HG03175 (cell line): Measurements from ENCODE around the gene BCOR.

Experiments
- ATAC-seq: cut with Tn5 transposase; IDR thresholded peaks from one replicate; pipeline ENCODE4 v1.9.1; 2021; ENCODE audit warnings: mild to moderate bottlenecking, moderate library complexity; ENCODE audit not compliant: unreplicated experiment

Gene BCOR

DNA sequence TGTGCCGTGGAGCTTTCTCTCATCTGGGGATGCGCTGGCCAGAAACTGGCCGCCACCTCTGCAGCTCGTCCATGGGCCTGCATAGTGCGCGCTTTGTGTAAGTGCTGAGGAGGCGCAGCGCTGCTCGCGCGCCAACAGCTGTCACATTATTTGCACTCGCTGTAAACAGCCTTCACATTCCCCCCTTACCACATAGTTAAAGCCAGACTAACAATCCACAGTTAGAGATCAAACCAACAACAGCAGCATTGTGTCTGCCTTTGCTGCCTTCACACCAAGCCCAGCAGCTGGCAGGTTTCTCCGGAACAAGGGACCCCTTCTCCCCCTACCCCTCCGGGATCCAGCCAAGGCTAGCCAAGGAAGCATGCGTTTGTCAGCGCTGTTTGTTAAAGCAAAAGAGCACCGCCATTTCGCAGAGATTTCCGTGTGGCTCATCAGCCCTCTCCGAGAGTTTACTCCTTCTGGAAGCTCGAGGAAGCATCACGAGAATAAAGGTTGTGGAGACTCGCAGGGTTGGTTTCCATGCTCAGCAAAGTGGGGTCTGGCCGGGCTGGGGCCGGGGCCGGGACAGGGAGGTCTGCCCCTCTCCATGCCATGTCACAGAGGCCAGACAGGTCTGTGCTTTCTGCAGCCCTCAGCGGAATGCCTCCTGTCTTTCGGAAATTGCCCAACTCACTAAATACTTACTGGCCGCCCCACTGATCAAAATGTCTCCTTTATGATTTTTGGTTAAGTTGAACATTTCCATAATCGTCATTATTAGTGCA, 11.0 kb downstream of the BCOR start:
- ATAC-seq = no peak

DNA sequence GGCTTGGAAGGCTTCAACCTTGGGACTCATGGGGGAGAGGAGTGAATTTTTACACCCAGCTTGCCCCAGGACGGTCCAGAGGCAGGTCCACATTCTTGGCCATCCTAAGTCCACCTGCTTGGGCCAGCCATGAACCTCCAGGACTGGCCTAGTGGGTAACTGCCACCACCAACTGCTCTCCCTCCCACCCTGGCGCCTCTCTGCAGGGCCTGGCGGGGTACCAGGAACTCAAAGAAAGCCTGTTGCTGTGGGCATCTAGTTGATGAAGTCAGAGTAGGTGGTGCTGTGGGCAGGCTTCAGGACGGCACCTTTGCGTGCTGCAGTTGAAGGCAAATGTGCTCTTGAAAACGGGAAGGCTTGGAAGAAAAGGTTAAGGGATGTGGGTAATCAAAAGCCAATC, 12.0 kb downstream of the BCOR start:
- no peak for ATAC-seq

DNA sequence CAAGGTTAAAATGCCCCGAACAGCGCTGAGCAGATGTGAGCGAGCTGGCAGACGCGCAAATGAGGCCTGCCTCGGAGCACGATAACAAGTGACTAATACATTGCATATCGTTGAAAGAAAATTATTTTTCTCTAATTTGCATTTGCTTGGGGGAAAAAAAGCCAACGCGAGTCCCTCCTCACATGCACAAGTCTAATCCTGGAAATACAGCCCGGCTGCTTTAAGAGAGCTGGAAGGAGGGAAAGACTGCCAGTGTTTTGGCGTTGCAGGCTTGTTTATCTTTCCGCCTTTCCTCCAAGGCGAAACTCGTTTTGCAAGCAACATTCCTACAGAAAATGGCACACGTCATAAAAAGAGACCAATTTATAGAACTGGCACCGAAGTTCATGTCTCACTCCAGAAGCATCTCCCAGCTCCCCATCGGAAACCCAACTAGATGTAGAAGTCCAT, 12.6 kb downstream of the BCOR start:
- no peak for ATAC-seq

DNA sequence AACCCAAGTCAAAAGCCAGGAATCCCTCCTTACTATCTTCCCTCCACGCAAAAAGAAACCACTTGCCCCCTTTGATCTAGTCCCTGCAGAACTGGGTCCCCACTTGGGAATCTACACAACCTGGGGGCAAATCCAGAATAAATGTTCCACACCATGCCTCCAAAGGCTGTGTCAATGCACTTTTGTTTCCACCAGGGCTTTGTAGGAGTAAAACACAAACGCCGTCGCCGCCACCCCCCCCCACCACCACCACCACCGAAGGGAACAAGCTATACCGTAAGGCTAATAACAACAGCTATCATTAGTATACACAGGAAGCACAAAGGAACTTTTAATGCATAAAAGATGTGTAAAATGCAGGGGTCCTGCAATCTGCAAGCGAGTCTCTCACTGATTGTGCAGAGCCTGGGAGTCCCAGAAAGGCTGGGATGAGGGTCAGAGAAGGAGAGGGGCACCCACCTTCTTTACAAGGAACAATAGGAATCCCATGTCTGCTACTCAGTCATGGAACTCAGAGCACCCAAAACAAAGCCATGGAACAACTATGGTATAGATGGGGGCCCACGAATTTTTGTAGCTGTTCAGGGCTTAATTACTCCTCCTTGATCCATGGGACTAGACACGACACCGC, 13.2 kb downstream of the BCOR start:
- ATAC-seq = no peak

DNA sequence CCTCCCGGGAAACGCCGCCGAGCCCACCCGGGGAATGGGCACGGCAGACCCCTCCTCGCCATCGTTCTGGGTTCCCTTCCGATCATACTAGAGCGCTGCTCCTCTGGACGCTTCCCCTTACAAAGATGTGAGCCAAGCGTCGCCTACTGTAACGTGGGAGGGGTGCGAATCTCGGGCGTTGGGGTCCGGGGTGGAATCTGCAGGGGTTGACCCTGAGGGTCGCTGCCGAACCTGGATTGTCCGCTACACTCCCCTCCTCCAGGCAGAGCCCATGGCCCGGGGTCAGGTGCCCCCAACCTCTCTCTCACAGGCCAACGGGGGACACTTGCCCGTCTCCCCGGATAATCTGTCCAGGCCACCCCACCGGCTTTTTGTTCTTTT, 13.8 kb downstream of the BCOR start:
- ATAC-seq = no peak

DNA sequence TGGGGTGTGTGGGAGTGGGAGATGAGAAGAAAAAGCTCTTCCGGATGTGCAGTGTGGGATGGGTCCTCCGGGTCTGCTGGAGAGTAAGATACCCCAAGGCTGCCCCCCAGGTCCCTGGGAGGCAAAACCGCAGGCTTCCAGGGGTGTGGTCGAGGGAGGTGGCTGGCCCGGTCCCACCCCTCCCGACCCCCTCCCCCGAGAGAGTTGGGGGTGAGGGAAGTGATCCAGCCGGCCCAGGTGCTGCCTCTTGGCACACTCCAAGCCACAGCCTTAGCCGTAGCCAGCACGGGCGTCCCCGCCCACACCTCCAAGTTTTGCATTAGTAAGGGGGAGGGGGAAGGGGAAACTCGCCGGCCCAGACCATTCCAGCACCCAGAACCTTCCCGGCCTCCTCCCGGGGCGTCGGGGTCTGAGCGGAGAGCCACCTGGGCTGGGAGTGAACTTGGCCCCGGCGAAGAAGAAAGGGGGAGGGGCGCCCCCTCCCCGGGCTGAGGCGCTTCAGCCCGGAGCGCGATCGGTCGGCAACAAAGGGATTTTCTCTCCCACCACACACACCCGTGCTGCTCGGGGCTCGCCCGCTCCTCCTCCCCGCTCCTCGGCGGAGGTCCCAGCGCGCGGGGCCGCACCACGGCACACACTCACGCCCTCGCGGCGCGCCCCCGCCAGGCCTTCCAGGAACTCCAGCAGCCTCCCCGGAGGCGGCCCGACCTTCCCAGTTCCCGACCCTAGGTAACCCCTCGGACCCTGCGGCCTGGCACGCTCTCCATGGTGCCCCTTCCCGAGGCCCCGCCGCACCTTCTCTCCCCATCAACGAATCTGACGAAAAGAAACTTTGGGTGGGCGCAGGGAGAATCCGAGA, 14.4 kb downstream of the BCOR start:
- no peak for ATAC-seq

DNA sequence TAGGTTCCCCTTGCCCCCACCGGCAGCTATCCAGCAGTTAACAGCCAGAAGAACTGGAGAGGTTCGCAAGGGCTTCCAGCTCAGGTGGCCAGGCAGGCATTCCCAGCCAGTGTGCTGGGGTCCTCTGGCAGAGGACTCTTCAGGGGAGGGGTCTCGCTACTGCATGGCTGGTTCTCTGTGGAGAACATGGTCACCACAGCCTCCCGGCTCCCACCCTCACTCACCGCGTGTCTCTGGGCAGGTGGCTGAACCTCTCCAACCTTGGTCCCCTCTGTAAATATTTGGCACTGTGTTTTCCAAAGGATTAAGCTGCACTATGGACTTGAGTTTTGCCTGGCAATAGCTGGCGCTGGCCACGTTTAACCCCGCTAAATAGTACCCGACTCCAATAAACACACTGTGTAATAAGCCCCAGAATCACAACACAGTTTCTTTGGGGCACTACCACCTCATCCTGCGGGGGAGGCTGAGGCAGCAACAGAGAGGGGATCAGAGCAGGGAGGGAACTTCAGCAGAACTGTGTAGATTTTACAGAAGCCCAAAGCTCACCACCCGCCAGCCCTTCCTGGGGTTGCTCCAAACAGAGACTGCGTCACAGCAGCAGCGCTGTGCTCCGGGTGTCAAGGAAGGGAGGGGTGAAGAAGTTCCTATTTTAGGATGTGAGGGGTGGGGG, 15.2 kb downstream of the BCOR start:
- ATAC-seq = no peak

DNA sequence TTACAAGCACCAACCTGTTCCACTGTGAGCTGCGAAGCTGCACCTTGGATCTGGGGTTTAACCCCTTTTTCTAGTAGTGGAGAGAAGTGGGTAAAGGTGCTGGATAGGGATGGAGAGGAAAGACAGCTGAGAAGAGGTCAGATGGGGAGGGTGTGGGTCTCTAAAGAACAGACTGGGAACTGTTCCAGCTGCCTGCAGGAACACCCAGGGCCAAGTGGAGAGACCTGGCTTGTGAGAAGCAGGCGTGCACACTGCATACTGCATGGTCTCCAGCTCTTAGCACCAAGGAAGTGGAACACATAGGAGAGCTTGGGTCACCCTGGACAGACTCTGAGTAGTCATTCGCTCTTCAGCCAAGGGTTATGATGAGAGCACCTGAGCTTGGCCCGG, 16.1 kb downstream of the BCOR start:
- no peak for ATAC-seq

DNA sequence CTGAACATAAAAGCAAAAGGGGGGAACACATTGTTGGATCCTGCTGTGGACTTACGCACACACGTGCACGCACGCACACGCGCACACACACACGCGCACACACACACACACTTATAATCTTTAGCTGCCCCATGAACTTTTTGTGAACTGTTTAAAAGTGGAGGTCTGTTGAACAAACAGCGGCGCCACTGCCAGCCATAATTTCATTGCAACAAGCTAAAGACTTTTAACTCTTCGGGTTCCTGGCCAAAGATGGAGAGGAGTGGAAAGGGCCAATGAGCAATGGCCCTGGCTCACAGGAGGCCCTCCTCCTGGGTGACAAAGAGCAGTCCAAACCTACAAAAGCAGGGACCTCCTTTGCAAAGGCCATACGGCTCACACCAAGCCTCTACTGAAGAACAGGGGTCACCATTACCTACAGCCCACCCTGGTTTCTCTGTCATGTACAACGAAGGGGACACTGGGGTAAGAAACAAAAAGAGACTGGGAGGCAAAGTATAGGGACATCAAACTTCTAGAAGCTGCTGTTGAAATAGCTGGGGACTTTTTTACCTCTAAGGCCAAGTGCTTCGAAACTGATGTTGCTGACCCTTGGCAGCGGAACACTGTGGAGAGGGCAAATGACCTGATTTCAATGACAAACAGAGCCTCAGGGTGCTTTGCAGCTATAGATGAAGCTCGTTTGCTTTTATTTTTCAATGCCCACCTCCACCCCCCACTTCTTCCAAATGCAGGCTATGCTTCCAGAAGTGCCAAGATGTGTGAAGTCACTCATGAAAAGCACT, 16.7 kb downstream of the BCOR start:
- ATAC-seq = no peak

DNA sequence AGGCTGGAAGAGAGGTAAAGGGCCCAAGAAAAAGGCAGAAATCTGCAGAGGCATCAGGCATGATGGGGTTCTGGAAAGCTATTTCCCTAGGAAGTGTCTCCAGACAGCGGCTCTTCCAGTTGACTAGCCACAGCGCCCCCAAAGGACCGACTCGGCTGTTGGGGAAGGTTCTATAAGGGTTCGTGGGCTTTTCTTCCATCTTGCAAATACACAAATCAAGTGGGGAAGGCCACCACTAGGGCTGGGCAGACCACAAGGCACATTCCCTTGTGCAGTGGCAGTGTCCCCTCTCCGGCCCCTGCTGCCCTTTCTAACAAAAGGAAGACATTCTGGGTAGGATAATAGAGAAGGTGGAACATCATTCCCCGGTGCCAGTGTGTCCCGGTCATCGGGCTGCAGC, 18.2 kb downstream of the BCOR start:
- no peak for ATAC-seq

DNA sequence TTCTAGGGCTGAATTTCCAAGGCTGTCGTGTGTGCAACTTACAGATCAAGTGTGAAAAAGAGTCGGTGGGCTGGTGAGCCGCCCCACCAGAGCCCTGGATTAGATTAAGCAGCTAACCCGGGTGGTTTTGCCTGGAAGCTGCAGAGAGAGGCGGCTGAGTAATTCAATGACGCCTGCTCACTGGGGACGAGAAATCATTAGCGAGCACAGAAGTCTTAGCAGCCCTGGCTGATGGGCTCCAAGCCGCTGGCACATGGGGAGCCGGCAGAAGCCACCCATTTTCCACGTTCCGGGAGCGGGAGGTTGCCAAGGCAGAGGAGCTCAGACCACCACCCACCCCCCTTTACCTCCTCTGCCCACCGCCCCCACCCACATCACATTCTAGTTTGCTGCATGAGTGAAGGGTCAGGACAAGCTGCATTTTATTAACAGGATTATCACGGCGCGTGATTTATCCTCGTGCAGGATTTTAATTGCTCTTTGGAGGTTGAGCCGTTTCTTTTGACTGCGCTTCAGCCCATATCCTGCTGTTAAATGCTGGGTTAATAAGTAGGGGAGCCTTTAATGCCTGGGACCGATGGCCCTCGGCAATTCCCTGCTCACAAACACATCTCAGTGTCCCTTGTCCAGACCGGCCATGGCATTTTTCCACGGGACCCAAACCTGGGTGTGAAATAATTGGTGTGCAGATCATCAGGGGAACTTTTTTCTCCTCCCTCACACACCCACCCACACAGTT, 19.1 kb downstream of the BCOR start:
- ATAC-seq = no peak

DNA sequence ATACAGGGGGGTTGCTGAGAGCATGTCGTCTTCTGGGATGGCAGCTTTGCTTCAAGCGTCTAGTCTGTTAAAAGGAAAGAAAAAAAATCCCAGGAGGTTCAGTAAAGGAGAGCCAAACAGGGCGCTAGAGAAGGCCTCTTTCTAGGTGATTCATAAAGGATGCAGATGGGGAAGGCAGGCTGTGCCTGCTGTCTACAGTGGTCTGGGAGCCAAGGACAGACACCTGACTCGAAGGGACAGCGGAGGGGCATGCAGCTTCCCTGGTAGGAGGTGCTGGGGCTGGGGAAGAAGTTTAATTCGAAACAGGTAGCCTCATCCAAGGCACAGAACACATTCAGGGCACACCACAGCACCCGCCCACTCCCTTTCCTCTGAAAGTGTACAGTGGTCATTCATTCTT, 19.9 kb downstream of the BCOR start:
- ATAC-seq = no peak

DNA sequence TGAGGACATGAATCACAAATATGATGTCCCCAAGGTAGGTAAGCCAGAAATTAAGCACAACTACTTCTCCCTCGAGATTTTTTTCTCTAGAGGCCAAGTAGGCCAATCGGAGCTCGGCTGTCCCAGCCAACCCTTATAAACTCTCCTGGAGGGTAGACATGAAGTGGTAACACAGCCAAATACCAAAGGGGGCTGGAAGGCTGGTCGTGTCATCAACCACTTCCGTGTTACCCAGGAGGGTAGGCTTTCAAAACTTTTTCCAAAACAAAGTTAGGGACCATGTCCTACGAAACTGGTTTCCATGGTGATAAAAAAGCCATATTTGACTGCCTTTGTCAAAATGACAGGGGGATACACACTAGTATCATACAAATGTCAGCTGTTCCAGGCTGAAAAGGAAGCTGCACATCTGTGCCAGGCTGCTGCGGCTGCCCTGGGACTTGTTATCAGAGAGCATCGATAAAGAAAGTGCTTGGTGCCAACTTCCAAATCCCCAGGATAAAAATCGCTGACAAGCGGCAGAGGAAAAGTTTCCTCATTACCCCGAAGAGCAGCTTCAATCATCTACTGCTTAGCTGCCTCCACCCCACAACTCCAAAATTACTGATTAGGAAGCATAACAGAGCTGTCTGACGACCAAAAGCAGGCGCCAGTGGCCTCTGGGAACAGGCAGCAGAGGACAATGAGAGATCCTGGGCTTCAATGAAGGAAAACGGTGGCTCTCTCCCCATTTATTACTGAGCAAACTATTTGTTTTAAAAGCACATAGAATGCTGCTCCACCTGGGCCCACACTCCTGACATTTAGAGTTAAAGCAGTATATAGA, 20.8 kb downstream of the BCOR start:
- ATAC-seq = no peak

DNA sequence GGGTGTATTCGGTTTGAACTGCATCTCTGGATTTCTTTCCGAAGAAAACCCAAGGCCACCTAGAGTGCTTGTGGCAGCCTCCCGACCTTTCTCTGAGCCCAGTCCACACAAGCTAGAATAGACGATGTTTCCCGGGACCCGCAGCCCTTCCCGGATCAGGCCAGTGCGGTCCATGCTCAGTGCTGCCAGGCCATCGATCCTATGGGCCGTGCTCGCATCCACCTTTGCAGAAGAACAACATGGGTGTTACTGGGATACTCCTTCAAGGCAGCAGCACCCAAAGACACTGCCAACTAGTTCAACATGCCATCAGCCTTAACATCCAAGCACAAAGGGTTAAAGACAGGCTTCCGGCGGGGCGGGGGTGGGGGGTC, 22.8 kb downstream of the BCOR start:
- ATAC-seq = no peak

DNA sequence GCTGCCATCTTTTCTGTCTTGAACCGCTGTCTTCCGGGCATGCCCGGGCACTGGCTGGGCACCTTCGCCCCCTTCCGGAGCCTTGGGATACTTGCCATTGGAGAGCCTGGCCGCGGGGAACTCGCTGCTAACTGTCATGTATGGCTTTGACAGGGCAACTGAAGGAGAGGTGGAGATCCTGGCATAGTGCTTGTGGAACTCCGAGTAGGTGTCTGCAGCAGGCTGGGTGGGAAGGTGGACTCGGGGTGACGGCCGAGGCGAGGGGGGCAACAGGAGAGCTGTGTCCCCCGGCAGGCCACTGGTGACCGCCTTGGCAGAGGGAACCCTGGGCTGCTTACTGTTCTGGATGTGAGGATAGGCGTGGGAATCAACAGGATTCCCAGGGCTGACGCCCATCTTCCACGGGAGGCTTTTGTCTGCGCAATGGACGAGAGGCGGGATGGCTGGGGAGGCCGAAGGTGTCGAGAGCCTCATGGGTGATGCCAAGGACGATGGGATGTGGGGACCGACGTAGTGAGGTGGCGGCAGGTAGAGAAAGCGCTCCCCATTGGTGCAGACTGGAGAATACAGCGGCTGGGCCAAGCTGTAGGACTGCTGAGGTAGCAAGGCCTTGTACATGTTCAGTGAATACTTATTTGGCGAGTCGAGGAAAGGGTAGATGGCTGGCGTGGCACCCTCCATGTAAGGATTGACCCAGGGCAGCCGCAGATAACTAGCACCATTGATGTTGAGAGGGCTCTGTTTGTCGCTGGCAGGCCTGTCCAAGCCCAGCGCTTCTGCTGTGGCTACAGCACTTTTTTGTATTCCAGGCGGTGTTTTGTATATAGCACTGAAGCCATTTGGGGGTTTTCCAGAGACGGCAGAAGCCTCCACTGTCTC, 23.4 kb downstream of the BCOR start:
- ATAC-seq = no peak

DNA sequence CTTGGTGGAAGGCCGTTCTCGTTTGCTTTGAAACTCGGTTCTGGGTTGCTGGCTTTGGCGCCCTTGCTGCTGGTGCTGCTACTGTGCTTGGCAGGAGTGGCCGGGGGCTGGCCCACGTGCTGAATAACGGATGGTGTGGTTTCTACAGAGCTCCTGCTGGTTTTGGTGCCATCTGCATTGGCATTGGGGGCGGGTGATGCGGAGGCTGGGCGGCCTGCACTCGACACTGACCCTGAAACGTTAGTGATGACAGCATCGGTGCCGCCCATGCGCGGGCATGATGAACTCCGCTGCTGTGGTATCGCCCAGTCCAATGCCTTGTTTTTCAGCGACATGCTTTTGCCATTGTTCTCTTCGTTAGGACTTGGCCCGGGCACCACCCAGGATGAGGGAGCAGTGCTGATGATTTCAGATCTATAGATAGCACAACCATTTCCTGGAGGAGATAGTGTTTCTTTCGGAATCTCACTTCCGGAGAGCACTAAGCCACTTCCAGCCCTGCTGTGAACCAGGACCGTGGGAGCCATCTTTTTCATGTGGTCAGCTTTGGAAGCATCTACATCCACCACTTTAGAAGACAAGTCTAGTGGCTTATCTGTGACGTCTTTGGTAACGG, 24.2 kb downstream of the BCOR start:
- ATAC-seq = no peak

DNA sequence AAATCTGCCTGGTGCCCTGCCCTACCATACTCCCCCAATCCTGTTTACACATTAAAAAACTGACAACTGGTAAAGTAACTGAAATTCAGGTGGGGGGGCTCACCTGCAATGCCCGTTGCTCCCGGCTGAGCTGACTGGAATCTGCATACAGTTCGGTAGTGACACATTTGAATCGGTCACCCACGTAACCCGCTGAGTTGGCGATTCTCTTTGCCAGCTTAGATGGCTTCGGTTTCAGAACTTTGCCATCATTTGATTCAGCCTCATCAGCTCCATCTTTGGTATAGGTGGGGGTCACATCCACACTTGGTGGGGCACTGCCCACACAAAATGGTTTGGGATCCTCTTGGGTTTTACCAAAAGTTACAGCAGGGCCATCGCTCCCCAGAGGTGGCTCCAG, 25.5 kb downstream of the BCOR start:
- ATAC-seq = no peak

DNA sequence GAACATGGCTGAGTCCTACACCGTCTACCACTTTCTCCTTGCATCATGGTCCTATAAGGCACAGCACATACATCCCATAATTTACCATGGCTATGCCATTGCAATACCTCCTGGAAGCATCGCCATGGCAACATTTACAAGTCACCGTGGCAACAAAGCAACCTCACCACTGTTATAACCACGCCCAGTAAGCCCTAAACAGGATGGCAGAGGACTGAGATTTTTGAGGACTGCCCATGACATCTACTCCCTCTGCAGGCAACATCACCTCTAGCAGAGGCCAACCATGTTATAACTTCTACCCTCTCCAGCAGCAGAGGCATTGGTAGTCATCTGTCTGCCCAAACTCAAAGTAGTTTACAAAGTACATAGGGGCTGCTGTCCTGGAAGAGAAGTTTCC, 29.7 kb downstream of the BCOR start:
- no peak for ATAC-seq
